GM12873 (cell line): ENCODE results near the gene SMYD1.

ENCODE experiments used
- TF ChIP-seq, protein P1 (sequence below): IDR thresholded peaks from 2 replicates; pipeline ENCODE4 v1.5.1; 2012; ENCODE audit warnings: low read depth, mild to moderate bottlenecking, moderate library complexity, low read length, control low read depth; ENCODE audit not compliant: insufficient read depth; ENCODE audit errors: missing control alignments

Gene SMYD1

DNA sequence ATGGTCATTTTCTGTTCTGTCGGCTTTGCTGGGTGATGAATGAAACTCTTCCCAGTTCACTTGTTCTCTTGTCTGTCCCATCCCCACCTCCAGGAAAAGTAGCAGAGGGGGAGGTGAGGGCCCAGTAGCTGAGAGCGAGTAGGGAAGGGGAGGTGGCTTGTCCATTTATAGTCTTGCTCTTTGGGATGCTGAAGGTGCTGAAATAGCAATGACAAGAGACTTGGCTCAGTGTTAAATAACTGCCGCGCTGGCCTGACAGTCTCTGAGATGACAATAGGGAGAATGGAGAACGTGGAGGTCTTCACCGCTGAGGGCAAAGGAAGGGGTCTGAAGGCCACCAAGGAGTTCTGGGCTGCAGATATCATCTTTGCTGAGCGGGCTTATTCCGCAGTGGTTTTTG, at the start of gene SMYD1:
Gene SMYD1, plus strand, starts transcription at position 228 of the 400 bp plus-strand sequence. Its CDS starts 40 bp downstream, at position 268.
- TF ChIP-seq, protein P1, sequence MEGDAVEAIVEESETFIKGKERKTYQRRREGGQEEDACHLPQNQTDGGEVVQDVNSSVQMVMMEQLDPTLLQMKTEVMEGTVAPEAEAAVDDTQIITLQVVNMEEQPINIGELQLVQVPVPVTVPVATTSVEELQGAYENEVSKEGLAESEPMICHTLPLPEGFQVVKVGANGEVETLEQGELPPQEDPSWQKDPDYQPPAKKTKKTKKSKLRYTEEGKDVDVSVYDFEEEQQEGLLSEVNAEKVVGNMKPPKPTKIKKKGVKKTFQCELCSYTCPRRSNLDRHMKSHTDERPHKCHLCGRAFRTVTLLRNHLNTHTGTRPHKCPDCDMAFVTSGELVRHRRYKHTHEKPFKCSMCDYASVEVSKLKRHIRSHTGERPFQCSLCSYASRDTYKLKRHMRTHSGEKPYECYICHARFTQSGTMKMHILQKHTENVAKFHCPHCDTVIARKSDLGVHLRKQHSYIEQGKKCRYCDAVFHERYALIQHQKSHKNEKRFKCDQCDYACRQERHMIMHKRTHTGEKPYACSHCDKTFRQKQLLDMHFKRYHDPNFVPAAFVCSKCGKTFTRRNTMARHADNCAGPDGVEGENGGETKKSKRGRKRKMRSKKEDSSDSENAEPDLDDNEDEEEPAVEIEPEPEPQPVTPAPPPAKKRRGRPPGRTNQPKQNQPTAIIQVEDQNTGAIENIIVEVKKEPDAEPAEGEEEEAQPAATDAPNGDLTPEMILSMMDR = no peak

DNA sequence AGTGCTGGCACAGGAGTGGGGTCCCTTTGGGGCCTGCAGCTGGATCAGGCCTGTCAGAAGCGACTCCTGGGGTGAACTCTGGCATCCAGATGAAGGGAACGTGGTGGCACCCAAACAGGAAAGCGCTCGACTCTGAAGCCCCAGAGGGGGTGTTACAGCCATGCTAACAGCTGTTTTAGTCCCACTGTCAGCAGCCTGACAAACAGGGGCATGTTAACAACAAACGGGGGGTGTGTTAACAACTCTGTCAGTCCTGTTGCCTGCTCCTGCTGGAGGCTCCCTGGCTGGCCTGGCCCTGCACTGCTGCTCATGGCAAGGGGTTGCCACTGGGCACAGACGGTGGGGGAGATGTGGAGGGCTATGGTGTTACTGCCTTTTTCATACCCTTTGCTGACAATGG, 48.7 kb upstream of the SMYD1 start:
- TF ChIP-seq, protein P1 = no peak

DNA sequence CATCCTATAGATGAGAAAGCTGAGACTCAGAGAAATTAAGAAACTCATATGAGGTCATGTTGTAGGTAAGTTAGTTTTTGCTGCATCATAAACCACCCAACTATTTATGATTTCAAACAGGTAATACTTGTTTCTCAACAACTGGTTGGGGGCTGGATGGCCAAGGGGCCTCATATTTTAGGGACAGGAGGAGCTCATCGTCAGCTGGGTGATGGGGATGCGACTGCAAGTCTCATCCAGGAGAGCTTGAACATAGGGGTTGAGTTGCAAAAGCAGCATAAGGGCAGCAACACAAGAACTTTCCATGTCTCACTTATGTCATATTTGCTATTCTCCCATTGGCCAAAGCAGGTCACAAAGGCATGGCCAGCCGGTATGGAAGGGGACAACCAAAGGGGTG, 47.6 kb upstream of the SMYD1 start:
- TF ChIP-seq, protein P1 = no peak

DNA sequence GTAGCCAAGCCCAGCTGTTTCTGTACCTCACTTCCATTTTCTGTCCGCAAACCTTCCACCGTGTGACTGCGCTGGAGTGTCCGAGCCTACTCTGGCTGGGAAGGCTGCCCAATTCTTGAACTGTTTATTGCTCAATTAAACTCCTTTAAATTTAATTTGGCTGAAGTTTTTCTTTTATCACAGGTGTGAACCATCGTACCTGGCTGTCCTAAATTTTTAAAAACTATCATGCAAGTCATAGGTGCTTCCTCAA, 45.0 kb upstream of the SMYD1 start:
- TF ChIP-seq, protein P1 = no peak

DNA sequence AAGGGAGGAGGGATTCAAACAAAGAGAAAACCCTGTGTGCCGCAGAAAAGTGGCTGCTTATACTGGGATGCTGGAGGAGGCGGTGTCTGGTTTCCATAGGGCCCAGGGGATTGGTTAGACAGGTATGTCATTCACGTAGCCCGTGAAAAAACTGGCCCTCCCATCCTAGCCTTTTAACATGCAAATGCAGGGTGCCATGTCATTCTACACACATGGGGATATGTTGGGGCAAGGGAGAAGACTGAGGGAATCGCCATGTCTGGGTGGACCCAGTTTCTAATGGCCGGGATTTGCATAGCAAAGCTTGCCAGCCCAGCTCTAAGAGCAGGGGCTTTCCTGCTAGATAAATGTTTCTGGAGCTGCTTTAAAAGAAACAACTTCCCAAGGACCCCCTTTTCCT, 43.1 kb upstream of the SMYD1 start:
- TF ChIP-seq, protein P1 = no peak

DNA sequence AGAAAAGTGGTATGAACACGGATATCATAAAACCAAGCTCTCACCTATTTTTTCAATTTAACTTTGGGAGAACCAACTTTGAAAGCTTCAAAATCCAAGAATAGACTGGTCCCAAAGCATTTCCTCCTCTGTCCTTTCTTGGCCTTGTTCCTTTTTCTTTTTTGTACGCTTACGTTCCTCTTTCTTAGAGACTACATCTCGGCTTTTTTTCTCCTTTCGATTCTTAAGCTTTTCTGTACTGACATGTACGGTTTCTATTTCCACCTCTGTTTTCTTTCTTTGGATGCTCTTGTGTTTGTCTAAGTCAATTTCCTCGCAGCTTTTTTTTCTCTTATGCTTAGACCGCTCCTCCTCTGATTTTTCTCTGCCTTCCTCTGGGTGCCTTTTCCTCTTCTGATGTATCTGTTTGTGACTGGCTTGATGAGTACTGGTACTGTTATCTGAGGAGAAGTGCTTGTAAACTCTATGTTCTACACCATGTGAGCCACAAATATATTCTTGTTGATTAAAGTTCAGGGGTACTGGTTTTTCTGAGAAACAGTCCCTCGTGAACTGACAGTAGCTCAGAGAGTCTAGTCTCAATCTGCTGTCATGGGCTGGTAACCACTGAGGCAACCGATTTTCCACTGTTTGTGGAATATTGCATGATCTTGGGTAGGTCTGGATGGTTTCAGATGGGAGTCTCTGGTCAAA, 39.8 kb upstream of the SMYD1 start:
- TF ChIP-seq, protein P1 = no peak

DNA sequence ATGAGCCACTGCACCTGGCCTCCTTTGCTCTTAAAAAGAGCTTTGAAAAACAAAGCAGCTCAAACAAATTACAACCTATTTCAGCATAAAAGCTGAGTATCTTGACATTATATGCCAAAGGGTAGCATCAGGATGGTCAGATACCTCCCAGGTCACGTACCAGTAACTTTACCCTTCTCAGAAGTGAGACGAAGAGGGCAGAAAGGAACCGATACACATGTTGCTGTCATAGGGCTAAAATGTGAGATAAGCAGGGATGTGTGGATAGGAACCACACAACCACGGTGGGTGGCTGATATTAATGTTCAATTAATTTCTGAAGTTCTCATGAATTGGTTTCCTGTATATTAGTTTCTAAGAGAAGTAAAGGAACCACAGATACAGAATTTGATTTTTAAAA, 38.7 kb upstream of the SMYD1 start:
- TF ChIP-seq, protein P1 = no peak
